IPS-18a (cell line): ENCODE results near the gene VN1R4.
A peak's percentile ranks its signal among the peaks of the same experiment; 100 is the strongest.
"Not testable (repeated sequence)": the region's sequence is repeated elsewhere in the genome, so short reads cannot be mapped to it uniquely, and the experiment has no call there.

Experiments used
- H3K27ac ChIP-seq: one replicate; pipeline ENCODE4 v1.5.1; 2013; ENCODE audit warnings: low read length
- H3K27me3 ChIP-seq: one replicate; pipeline ENCODE4 v1.6.1; 2013; ENCODE audit warnings: mild to moderate bottlenecking, low read length; ENCODE audit not compliant: control insufficient read depth, insufficient read depth
- H3K36me3 ChIP-seq: one replicate; pipeline ENCODE4 v1.6.1; 2013; ENCODE audit warnings: low read depth, low read length; ENCODE audit not compliant: control insufficient read depth
- H3K4me1 ChIP-seq: one replicate; pipeline ENCODE4 v1.6.1; 2013; ENCODE audit warnings: low read depth, low read length; ENCODE audit not compliant: control insufficient read depth
- H3K4me3 ChIP-seq: one replicate; pipeline ENCODE4 v1.5.1; 2013; ENCODE audit warnings: low read length
- H3K9ac ChIP-seq: one replicate; pipeline ENCODE4 v1.6.1; 2013; ENCODE audit warnings: mild to moderate bottlenecking, low read length, moderate library complexity
- H3K9me3 ChIP-seq: one replicate; pipeline ENCODE4 v1.6.1; 2013; ENCODE audit warnings: low read depth, low read length; ENCODE audit not compliant: control insufficient read depth

The VN1R4 gene, protein sequence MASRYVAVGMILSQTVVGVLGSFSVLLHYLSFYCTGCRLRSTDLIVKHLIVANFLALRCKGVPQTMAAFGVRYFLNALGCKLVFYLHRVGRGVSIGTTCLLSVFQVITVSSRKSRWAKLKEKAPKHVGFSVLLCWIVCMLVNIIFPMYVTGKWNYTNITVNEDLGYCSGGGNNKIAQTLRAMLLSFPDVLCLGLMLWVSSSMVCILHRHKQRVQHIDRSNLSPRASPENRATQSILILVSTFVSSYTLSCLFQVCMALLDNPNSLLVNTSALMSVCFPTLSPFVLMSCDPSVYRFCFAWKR

GRCh38 chr19:53267623-53268022, at the start of gene VN1R4:
Gene VN1R4 (minus strand): TSS chr19:53267723. CDS start chr19:53267665, 58 bp downstream.
- H3K4me3 ChIP-seq, H3K9me3 ChIP-seq, H3K27me3 ChIP-seq, H3K9ac ChIP-seq, H3K4me1 ChIP-seq, H3K27ac ChIP-seq, H3K36me3 ChIP-seq: not testable (repeated sequence)

DNA sequence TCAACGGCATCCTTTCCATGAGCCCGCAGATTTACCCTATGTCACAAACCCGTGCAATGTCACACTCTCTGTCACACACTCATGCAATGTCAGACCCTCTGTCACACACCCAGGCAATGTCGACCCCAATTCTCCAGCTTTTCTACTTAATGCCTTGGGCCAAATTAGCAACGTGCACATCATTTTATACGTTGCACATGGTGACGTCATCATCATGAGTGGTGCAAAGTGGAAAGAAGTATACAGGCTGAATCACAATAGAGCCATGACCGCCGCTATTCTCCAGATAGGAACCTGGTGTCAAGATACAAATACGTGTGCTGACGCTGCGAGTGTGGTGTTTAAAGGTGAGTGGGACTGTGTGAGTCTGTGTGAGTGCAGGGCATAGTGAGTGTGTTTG, 44.4 kb upstream of the VN1R4 start:
- Histone ChIP-seq H3K27ac (no peak overlapping the region), H3K9ac (no peak overlapping the region), H3K9me3 (no peaks in the 10 kb centered on the region), H3K4me1 (no peaks in the 10 kb centered on the region), H3K4me3 (no peak overlapping the region), H3K36me3 (no peaks in the 10 kb centered on the region), H3K27me3 (peaks cover 34% of the 10 kb centered on the region)

GRCh38 chr19:53311044-53311443, 43.5 kb upstream of the VN1R4 start:
- H3K27me3 ChIP-seq = peaks cover 34% of the 10 kb centered on the region
- H3K4me1 ChIP-seq = no peaks in the 10 kb centered on the region
- no peaks in the 10 kb centered on the region for H3K9me3 ChIP-seq
- no peak overlapping the region for H3K27ac ChIP-seq
- no peak overlapping the region for H3K9ac ChIP-seq
- H3K4me3 ChIP-seq = no peak overlapping the region
- H3K36me3 ChIP-seq = no peaks in the 10 kb centered on the region

DNA sequence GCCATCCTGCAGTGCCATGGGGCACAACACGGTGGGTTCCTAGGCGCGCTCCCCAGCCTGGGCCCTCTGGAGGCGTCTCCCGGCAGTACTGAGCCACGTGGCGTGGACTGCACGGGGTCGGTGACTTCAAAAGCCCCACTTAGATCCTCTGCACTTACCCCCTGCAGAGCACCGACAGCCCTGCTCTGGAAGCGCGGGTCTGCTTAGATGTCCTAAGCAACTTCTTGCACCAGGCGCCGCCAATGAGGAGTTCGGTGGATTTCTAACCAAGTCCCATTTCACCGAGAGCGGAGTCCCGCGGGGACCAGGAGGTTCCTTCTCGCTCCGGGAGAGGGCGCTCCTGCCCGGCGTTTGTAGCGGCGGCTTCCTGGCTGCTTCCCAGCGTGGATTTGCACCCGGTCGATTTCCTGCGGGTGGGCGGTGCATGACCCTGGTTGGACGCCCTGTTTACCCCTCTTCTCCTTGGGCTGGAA, 40.9 kb upstream of the VN1R4 start:
- peaks cover 25% of the 10 kb centered on the region for H3K27me3 ChIP-seq

GRCh38 chr19:53301341-53301740, 33.8 kb upstream of the VN1R4 start:
- not testable (repeated sequence) for H3K9ac ChIP-seq, H3K36me3 ChIP-seq, H3K27me3 ChIP-seq, H3K9me3 ChIP-seq, H3K27ac ChIP-seq, H3K4me1 ChIP-seq, H3K4me3 ChIP-seq

More for the DNA sequence above, 40.9 kb upstream of the VN1R4 start:
- Histone ChIP-seq H3K4me1 (no peaks in the 10 kb centered on the region), H3K36me3 (no peaks in the 10 kb centered on the region), H3K9me3 (no peaks in the 10 kb centered on the region), H3K27ac (no peak overlapping the region), H3K4me3 (peak overlapping the region; percentile 32), H3K9ac (no peak overlapping the region)

- Histone ChIP-seq H3K4me3 (no peak overlapping the region), H3K36me3 (no peaks in the 10 kb centered on the region), H3K27me3 (no peaks in the 10 kb centered on the region), H3K9ac (no peak overlapping the region), H3K27ac (no peak overlapping the region), H3K4me1 (no peaks in the 10 kb centered on the region), H3K9me3 (peaks cover 31% of the 10 kb centered on the region)
Measured at GRCh38 chr19:53294786-53295441, 27.4 kb upstream of the VN1R4 start.

DNA sequence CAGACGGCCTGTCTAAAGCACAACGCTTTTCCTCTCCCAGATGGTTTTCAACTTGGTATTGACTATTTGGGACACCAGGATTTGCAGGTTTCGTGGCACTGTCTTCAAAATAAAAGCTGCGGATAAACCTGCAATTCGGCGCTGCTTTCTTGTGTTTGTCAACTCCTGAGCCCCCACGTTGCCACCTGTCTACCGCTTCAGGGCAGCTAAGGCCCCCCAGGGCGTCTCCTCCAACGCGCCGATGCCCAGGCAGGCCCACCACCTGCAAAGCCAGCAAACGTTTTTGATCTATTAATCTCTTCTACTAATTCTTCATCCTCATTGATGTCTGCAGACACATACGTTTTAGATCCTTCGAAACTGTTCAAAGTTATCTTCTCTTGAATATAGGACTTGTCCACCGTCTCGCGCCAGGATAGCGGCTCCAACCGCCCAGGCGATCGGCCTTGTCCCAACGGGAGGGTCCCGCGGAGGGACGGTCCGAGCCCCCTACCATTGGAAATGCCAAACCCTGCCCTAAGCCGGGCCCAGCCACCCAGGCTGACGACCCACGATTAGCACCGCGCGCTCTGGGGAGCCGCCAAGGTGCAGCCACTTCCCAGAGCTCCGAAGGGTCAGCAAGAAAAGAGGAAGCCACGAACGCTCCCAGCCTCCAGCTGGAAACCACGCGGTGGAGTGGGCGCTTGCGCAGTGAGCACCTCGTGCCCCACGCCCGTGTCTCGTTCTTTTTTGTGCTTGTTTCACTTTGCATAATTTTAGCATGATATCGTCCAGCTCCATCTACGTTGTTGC, 23.4 kb upstream of the VN1R4 start:
- Histone ChIP-seq H3K27me3 (no peaks in the 10 kb centered on the region), H3K4me3 (no peak overlapping the region), H3K9me3 (peaks cover 23% of the 10 kb centered on the region), H3K27ac (no peak overlapping the region), H3K36me3 (no peaks in the 10 kb centered on the region), H3K9ac (no peak overlapping the region), H3K4me1 (no peaks in the 10 kb centered on the region)

GRCh38 chr19:53285087-53285486, 17.6 kb upstream of the VN1R4 start:
- Histone ChIP-seq H3K9ac (no peak overlapping the region), H3K36me3 (no peaks in the 10 kb centered on the region), H3K9me3 (no peaks in the 10 kb centered on the region), H3K4me1 (no peaks in the 10 kb centered on the region), H3K27me3 (no peaks in the 10 kb centered on the region), H3K4me3 (no peak overlapping the region), H3K27ac (no peak overlapping the region)

GRCh38 chr19:53281947-53282346, 14.4 kb upstream of the VN1R4 start:
- H3K9ac ChIP-seq, H3K4me3 ChIP-seq, H3K27ac ChIP-seq, H3K27me3 ChIP-seq, H3K9me3 ChIP-seq, H3K36me3 ChIP-seq, H3K4me1 ChIP-seq: not testable (repeated sequence)

DNA sequence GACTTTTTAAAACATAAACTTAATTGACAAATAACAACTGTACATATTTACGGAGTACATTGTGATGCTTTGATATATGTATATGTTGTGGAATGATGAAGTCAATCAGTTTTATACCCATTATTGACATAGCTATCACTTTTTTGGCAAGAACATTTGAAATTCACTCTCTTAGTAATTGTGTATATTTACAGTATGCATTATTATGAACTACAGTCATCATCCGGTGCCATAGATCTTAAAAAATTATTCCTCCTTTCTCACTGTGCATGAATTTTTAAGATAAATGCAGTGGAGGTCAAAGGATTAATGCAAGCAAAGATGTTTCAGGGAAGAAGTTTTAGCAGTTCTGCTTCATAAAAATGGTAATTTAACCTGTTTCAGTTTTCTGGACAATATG, 8.0 kb upstream of the VN1R4 start:
- Histone ChIP-seq H3K27me3 (no peaks in the 10 kb centered on the region), H3K9ac (no peak overlapping the region), H3K4me1 (peaks cover 10% of the 10 kb centered on the region), H3K9me3 (peaks cover 7% of the 10 kb centered on the region), H3K4me3 (no peak overlapping the region), H3K36me3 (no peaks in the 10 kb centered on the region), H3K27ac (no peak overlapping the region)

DNA sequence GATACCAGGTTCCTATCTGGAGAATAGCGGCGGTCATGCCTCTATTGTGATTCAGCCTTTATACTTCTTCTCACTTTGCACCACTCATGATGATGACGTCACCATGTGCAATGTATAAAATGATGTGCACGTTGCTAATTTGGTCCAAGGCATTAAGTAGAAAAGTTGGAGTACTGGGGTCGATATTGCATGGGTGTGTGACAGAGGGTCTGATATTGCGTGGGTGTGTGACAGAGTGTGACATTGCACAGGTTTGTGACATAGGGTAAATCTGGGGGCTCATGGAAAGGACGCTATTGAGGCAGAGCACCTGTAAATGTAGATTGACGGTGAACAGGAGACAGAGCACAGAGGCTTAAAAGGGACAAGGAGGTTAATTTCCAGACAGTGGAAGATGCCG, 4.5 kb upstream of the VN1R4 start:
- H3K36me3 ChIP-seq = no peaks in the 10 kb centered on the region
- H3K27ac ChIP-seq = no peak overlapping the region
- H3K9me3 ChIP-seq = peaks cover 10% of the 10 kb centered on the region
- no peaks in the 10 kb centered on the region for H3K27me3 ChIP-seq
- no peaks in the 10 kb centered on the region for H3K4me1 ChIP-seq
- H3K9ac ChIP-seq = no peak overlapping the region
- H3K4me3 ChIP-seq = no peak overlapping the region
